Activated CD8-positive, alpha-beta memory T cell treated with anti-CD3 and anti-CD28 coated beads, Interleukin-2, amount 50 U/mL, for 24 hours (primary cell): ENCODE data around the gene KTN1.

Experiments
- DNase-seq: peaks from one replicate; pipeline ENCODE4 v3.0.0-alpha.2; 2020; ENCODE audit errors: extremely low read depth

The KTN1 gene

GRCh38 chr14:55681096-55681495 is 101.1 kb downstream of the KTN1 start:
- no peak for DNase-seq

- no peak for DNase-seq
Measured at GRCh38 chr14:55684956-55685584, 105.1 kb downstream of the KTN1 start.

GRCh38 chr14:55686713-55687112 is 106.7 kb downstream of the KTN1 start:
- DNase-seq = no peak

- DNase-seq = no peak
Measured at GRCh38 chr14:55688566-55688965, 108.6 kb downstream of the KTN1 start.

GRCh38 chr14:55689981-55690871 is 110.2 kb downstream of the KTN1 start:
- DNase-seq = no peak

- no peak for DNase-seq
Measured at GRCh38 chr14:55691659-55692058, 111.7 kb downstream of the KTN1 start.

- DNase-seq = no peak
Measured at GRCh38 chr14:55693904-55694303, 113.9 kb downstream of the KTN1 start.

GRCh38 chr14:55697414-55697861 is 117.4 kb downstream of the KTN1 start:
- no peak for DNase-seq

- DNase-seq = no peak
Measured at GRCh38 chr14:55698051-55698450, 118.0 kb downstream of the KTN1 start.

- DNase-seq = no peak
Measured at GRCh38 chr14:55699131-55700057, 119.4 kb downstream of the KTN1 start.

- no peak for DNase-seq
Measured at GRCh38 chr14:55701638-55702037, 121.6 kb downstream of the KTN1 start.

GRCh38 chr14:55702511-55702910 is 122.5 kb downstream of the KTN1 start:
- DNase-seq = no peak

- DNase-seq = no peak
Measured at GRCh38 chr14:55704654-55705053, 124.6 kb downstream of the KTN1 start.

- no peak for DNase-seq
Measured at GRCh38 chr14:55705651-55706364, 125.8 kb downstream of the KTN1 start.

- DNase-seq = no peak
Measured at GRCh38 chr14:55706365-55706684, 126.3 kb downstream of the KTN1 start.

- no peak for DNase-seq
Measured at GRCh38 chr14:55706893-55707292, 126.9 kb downstream of the KTN1 start.

GRCh38 chr14:55707365-55707804 is 127.4 kb downstream of the KTN1 start:
- DNase-seq = no peak

GRCh38 chr14:55710506-55711041 is 130.6 kb downstream of the KTN1 start:
- DNase-seq = no peak

GRCh38 chr14:55711175-55711811 is 131.3 kb downstream of the KTN1 start:
- DNase-seq = no peak

- no peak for DNase-seq
Measured at GRCh38 chr14:55712491-55712890, 132.5 kb downstream of the KTN1 start.

- no peak for DNase-seq
Measured at GRCh38 chr14:55713486-55713885, 133.5 kb downstream of the KTN1 start.
